Testis (tissue), 3 donors: ENCODE results near the gene KCNG2. TPM values are rescaled to one million over a fixed set of nuclear protein-coding genes. Genes with fewer than 3 reads are reported as not detected.

Experiments
- DNase-seq: peaks from one replicate; pipeline ENCODE4 v3.0.0-alpha.2; 2019
- H3K27ac ChIP-seq, 2 donors: fragments of 200-600 bp; sonication (generic); one replicate each; pipeline ENCODE4 v1.5.1; 2019
- H3K27me3 ChIP-seq: fragments of 200-600 bp; sonication (generic); one replicate; pipeline ENCODE4 v1.5.1; 2019
- H3K36me3 ChIP-seq: fragments of 200-600 bp; sonication (generic); one replicate; pipeline ENCODE4 v1.5.1; 2017; ENCODE audit warnings: low read depth; ENCODE audit errors: missing control alignments
- H3K4me1 ChIP-seq: fragments of 200-600 bp; sonication (generic); one replicate; pipeline ENCODE4 v1.5.1; 2019
- H3K4me3 ChIP-seq, 2 donors: fragments of 200-600 bp; sonication (generic); one replicate each; pipeline ENCODE4 v1.5.1; 2017 to 2019
- H3K9me3 ChIP-seq: fragments of 200-600 bp; sonication (generic); one replicate; pipeline ENCODE4 v1.5.1; 2017
- POLR2A ChIP-seq: fragments of 450-650 bp; IDR thresholded peaks from one replicate; pipeline ENCODE4 v1.6.1; 2017; ENCODE audit warnings: antibody characterized with exemption, mild to moderate bottlenecking, moderate library complexity
- WGBS, 2 donors: methylation state at CpG; one replicate each; pipeline ENCODE4 v1.1.5; 2018; 5-methylcytosine and 5-hydroxymethylcytosine counted together
- intact Hi-C: fragments of 100-400 bp; cut with DNase I; formaldehyde crosslinking; loops from one replicate; pipeline ENCODE4 v1.15.1; 2023; ENCODE audit warnings: low total_unique reads
- polyA plus RNA-seq: library from polyadenylated mRNA; stranded (reverse); fragments of 350-450 nt; fragmentation: Illumina TruSeq; extraction: RNeasy Lipid Tissue Mini Kit (QIAGEN cat#74804); gene quantifications from one replicate; pipeline ENCODE4 v1.2.3, GENCODE V29; 2014; ENCODE audit warnings: low read depth, low replicate concordance; ENCODE audit not compliant: insufficient read depth
- total RNA-seq, 2 donors: library from RNA; depleted of rRNA; stranded (reverse); fragments of >200 nt; gene quantifications; one replicate each; pipeline ENCODE4 v1.2.3, GENCODE V29; 2016
- TF ChIP-seq, protein P1 (sequence below), 3 experiments: fragments of 450-650 bp in 2 of 3; fragments of 200-600 bp in 1 of 3; sonication (generic) in 1 of 3; IDR thresholded peaks; one replicate each; pipeline ENCODE4 v1.5.1; 2016 to 2019; ENCODE audit warnings: antibody characterized with exemption in 3 of 3, mild to moderate bottlenecking in 2 of 3, moderate library complexity in 1 of 3

The KCNG2 gene
- total and polyA plus RNA-seq, 3 donors from 2014 or later = 0.50 to 7.6 (median 7.2) TPM

DNA sequence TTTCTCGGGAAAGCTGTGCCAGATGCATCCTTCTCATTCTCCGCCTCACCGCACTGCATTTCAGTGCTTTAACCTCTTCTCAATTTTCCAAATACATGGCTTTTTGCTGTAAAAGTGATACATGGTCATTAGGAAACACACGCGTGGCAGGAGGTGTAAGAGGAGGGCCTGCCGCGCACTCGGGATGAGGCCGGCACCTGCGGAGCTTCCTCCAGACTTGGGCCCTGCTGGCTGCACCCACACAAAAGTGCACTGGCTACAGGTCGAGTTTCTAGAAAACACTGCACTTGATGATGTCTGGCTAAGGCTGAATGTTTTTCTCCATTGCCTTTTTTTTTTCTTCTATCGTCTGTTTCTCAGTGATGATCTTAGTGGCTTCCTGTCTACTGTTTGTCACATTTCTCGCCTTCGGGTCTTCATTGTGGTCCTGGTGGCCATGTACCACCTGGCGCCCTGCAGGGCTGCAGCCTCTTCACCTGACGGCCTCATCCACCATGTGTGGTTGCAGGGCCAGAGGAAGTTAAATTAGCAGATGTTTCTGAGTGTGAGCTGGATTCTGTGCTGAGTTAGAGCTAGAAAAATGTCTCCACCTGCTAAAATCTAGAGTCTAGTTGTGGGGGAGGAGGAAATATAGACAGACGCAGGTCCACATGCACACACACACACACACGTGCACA is 7.6 kb downstream of the KCNG2 start:
- WGBS, 2 donors = 86 to 88% methylated on average over 18 of the region's 18 CpGs
- H3K27me3 ChIP-seq = no peaks in the 10 kb centered on the region
- no peaks in the 10 kb centered on the region for H3K9me3 ChIP-seq
- H3K27ac ChIP-seq = no peak overlapping the region
- H3K36me3 ChIP-seq = no peaks in the 10 kb centered on the region
- intact Hi-C loops = no loop called here
- no peak for DNase-seq
- no peak for TF ChIP-seq POLR2A
- TF ChIP-seq, protein P1, sequence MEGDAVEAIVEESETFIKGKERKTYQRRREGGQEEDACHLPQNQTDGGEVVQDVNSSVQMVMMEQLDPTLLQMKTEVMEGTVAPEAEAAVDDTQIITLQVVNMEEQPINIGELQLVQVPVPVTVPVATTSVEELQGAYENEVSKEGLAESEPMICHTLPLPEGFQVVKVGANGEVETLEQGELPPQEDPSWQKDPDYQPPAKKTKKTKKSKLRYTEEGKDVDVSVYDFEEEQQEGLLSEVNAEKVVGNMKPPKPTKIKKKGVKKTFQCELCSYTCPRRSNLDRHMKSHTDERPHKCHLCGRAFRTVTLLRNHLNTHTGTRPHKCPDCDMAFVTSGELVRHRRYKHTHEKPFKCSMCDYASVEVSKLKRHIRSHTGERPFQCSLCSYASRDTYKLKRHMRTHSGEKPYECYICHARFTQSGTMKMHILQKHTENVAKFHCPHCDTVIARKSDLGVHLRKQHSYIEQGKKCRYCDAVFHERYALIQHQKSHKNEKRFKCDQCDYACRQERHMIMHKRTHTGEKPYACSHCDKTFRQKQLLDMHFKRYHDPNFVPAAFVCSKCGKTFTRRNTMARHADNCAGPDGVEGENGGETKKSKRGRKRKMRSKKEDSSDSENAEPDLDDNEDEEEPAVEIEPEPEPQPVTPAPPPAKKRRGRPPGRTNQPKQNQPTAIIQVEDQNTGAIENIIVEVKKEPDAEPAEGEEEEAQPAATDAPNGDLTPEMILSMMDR (IDR thresholded peaks at IDR 0.05) = no peak
- H3K4me3 ChIP-seq = no peak overlapping the region
- H3K4me1 ChIP-seq = no peaks in the 10 kb centered on the region

GRCh38 chr18:79805926-79806487 is 8.3 kb downstream of the KCNG2 start:
- intact Hi-C loops = no loop called here
- Histone ChIP-seq H3K9me3 (no peaks in the 10 kb centered on the region), H3K27me3 (no peaks in the 10 kb centered on the region), H3K36me3 (no peaks in the 10 kb centered on the region), H3K27ac (no peak overlapping the region), H3K4me1 (no peaks in the 10 kb centered on the region), H3K4me3 (no peak overlapping the region)
- DNase-seq = no peak
- 87 to 94% methylated on average over 5 to 16 of the region's 16 CpGs for WGBS, 2 donors
- TF ChIP-seq, protein P1 (IDR thresholded peaks at IDR 0.05) = no peak
- TF ChIP-seq POLR2A = no peak

DNA sequence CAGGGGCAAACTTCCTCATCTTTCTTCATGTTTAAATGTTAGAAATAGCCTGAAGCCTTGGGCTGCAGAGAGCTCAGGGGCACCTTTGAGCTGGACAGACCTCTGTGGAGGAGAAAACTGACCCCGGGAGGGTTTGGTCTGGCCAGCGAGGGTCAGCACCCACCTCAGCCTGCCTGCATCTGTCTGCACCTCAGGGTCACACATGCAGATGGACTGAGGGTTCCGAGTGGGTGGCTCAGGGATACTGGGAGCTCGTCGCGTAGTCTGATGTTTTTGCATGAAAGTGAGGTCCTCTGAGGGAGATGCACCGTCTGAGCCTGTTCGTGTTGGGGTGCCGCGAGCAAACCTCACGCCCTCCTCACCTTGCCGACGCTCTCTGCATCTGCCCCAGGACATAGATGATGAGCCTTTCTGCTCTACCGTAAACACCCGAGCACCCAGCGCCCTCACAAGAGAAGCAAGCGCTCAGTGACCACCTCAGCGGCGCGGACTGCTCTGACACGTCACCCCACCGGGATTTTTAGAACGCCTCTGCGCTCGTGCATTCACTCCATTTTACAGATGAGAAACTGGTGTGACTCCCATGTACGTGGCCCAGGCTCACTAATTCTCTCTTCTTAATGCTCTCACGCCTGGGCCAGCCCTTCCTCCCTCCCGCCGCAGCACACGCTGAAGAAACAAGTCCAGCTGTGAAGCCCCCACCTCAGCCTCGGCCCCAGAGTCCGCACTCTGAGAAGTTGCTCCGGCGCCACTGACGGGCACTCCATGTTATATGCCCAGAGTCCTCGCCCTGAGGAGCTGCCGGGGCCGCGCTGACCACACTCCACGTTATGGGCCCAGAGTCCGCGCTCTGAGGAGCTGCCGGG is 9.5 kb downstream of the KCNG2 start:
- no peaks in the 10 kb centered on the region for H3K4me1 ChIP-seq
- no peaks in the 10 kb centered on the region for H3K36me3 ChIP-seq
- WGBS, 2 donors = 70 to 80% methylated on average over 20 to 43 of the region's 43 CpGs
- no peak overlapping the region for H3K27ac ChIP-seq
- no peaks in the 10 kb centered on the region for H3K27me3 ChIP-seq
- H3K4me3 ChIP-seq = no peak overlapping the region
- TF ChIP-seq, protein P1 (IDR thresholded peaks at IDR 0.05) = no peak
- no peak for TF ChIP-seq POLR2A
- DNase-seq = no peak
- intact Hi-C loops = no loop called here
- no peaks in the 10 kb centered on the region for H3K9me3 ChIP-seq

DNA sequence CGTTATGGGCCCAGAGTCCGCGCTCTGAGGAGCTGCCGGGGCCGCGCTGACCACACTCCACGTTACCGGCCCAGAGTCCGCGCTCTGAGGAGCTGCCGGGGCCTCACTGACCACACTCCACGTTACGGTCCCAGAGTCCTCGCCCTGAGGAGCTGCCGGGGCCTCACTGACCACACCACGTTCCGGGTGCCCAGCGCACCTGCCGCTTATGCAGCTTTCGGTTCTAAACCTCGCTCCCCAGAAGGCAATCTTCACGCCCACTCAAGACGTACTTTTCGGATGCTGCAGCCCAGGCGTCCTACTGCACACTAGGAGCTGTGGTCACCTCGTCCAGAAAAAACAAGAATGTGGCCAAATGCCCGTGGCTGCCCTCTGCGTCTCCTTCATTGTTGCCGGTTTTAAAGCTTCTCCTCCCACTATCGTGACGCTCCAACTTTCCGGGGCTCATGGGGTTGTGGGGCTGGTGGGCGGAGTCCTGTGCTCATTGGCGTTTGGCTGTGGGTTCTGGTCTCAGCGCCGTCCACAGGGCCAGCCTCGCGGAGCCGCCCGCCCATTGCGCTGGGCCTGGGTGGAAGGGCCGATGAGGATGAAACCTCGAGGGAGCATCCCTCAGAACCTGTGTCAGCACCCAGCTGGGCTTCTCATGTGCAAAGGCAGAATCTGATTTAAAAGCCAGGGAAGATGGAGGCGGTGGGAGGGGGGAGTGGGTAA is 11.9 kb downstream of the KCNG2 start:
- intact Hi-C loops = no loop called here
- Histone ChIP-seq H3K27me3 (no peaks in the 10 kb centered on the region), H3K4me3 (no peak overlapping the region), H3K27ac (no peak overlapping the region), H3K9me3 (no peaks in the 10 kb centered on the region), H3K4me1 (no peaks in the 10 kb centered on the region), H3K36me3 (no peaks in the 10 kb centered on the region)
- 71 to 83% methylated on average over 25 to 44 of the region's 44 CpGs for WGBS, 2 donors
- DNase-seq = no peak
- TF ChIP-seq, protein P1 (IDR thresholded peaks at IDR 0.05) = no peak
- TF ChIP-seq POLR2A = no peak
